ENCODE data around the gene FAM171A1.

Gene FAM171A1

GRCh38 chr10:15251791-15252380 lies 119.2 kb downstream of the FAM171A1 start:
- no peak for TF ChIP-seq JUND (IDR thresholded peaks at IDR 0.05; ENCODE audit: low read depth)
- no peak for DNase-seq (ENCODE audit: low read depth in 1 of 2, low spot score in 1 of 2)
- in situ Hi-C loops (cut with HindIII; ENCODE audit: low pct_unique_long_range_greater_than_20kb, low sequenced_read_pairs), result no loop called here

- DNase-seq (ENCODE audit: low read depth in 1 of 2, low spot score in 1 of 2), result no peak
- in situ Hi-C loops (cut with HindIII; ENCODE audit: low pct_unique_long_range_greater_than_20kb, low sequenced_read_pairs), result no loop called here
- TF ChIP-seq JUND (IDR thresholded peaks at IDR 0.05; ENCODE audit: low read depth), result no peak
Observed at GRCh38 chr10:15245530-15245929, 125.6 kb downstream of the FAM171A1 start.

- DNase-seq (ENCODE audit: low read depth in 1 of 2, low spot score in 1 of 2), result no peak
- in situ Hi-C loops (cut with HindIII; ENCODE audit: low pct_unique_long_range_greater_than_20kb, low sequenced_read_pairs), result no loop called here
- TF ChIP-seq JUND (IDR thresholded peaks at IDR 0.05; ENCODE audit: low read depth), result no peak
Observed at GRCh38 chr10:15244635-15245197, 126.4 kb downstream of the FAM171A1 start.

DNA sequence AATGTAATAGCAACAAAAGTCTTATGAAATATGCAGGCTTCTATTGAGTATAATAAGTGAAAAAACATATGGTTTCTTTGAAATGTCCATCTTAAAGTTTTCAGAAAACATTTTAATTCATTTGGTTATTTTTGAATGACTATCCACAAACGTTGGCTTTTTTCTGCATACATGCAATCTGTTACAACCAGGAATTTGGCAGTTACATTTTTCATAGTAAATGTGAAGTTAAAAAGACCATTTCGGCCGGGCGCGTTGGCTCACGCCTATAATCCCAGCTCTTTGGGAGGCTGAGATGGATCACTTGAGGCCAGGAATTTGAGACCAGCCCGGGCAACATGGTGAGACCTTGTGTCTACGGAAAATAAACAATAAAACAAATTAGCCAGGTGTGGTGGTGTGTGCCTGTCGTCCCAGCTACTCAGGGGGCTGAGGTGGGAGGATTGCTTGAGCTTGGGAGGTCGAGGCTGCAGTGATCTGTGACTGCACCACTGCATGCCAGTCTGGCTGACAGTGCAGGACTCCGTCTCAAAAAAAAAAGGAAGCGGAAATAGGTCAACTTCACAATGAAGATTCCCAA lies 128.7 kb downstream of the FAM171A1 start:
- in situ Hi-C loops (cut with HindIII; ENCODE audit: low pct_unique_long_range_greater_than_20kb, low sequenced_read_pairs), result no loop called here
- no peak for DNase-seq (ENCODE audit: low read depth in 1 of 2, low spot score in 1 of 2)
- no peak for TF ChIP-seq JUND (IDR thresholded peaks at IDR 0.05; ENCODE audit: low read depth)

DNA sequence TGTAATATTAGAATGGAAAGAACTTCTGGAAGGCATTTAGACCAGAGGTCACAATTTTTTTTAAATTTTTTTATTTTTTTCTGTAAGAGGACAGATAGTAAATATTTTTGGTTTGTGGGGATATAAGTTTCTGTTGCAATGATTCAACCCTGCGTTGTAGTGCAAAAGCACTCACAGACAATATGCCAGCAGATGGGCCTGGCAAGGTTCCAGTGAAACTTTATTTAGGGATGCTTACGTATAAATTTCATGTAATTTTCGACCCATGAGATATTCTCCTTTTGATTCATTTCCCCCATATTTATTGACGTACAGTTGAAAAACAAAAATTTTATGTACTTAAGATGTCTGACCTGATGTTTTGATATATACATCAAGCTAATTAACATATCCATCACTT lies 129.8 kb downstream of the FAM171A1 start:
- DNase-seq (ENCODE audit: low read depth in 1 of 2, low spot score in 1 of 2), result no peak
- no peak for TF ChIP-seq JUND (IDR thresholded peaks at IDR 0.05; ENCODE audit: low read depth)
- in situ Hi-C loops (cut with HindIII; ENCODE audit: low pct_unique_long_range_greater_than_20kb, low sequenced_read_pairs), result no loop called here

GRCh38 chr10:15238555-15239335 lies 132.3 kb downstream of the FAM171A1 start:
- DNase-seq (ENCODE audit: low read depth in 1 of 2, low spot score in 1 of 2), result no peak
- no peak for TF ChIP-seq JUND (IDR thresholded peaks at IDR 0.05; ENCODE audit: low read depth)
- in situ Hi-C loops (cut with HindIII; ENCODE audit: low pct_unique_long_range_greater_than_20kb, low sequenced_read_pairs), result no loop called here

GRCh38 chr10:15237351-15237750 lies 133.7 kb downstream of the FAM171A1 start:
- TF ChIP-seq JUND (IDR thresholded peaks at IDR 0.05; ENCODE audit: low read depth), result no peak
- in situ Hi-C loops (cut with HindIII; ENCODE audit: low pct_unique_long_range_greater_than_20kb, low sequenced_read_pairs), result no loop called here
- peak in 1 of 2 experiments; percentile 22 for DNase-seq (ENCODE audit: low read depth in 1 of 2, low spot score in 1 of 2)

GRCh38 chr10:15236340-15236739 lies 134.7 kb downstream of the FAM171A1 start:
- DNase-seq (ENCODE audit: low read depth in 1 of 2, low spot score in 1 of 2), result no peak
- no peak for TF ChIP-seq JUND (IDR thresholded peaks at IDR 0.05; ENCODE audit: low read depth)
- in situ Hi-C loops (cut with HindIII; ENCODE audit: low pct_unique_long_range_greater_than_20kb, low sequenced_read_pairs), result no loop called here

DNA sequence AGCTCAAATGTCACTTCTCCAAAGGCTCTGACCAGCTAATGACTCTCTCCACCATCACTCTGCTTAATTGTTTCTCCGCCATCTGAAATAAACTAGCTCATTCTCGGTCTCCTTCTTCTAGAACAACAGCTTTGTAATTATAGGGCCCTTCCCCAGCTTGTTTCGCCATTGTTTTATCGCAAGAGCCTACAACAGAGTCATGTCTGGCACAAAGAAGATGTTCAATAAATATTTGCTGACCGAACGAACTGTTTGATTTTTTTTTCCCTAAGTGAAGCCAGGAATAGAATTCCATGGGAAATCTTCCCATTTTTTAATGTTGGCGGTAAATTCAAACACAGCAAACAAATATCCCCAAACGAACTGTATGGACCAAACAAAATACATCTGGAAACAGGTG lies 138.8 kb downstream of the FAM171A1 start:
- no peak for DNase-seq (ENCODE audit: low read depth in 1 of 2, low spot score in 1 of 2)
- in situ Hi-C loops (cut with HindIII; ENCODE audit: low pct_unique_long_range_greater_than_20kb, low sequenced_read_pairs), result no loop called here
- TF ChIP-seq JUND (IDR thresholded peaks at IDR 0.05; ENCODE audit: low read depth), result no peak

- in situ Hi-C loops (cut with HindIII; ENCODE audit: low pct_unique_long_range_greater_than_20kb, low sequenced_read_pairs), result no loop called here
- no peak for DNase-seq (ENCODE audit: low read depth in 1 of 2, low spot score in 1 of 2)
- no peak for TF ChIP-seq JUND (IDR thresholded peaks at IDR 0.05; ENCODE audit: low read depth)
Observed at GRCh38 chr10:15231426-15231825, 139.7 kb downstream of the FAM171A1 start.

- no peak for DNase-seq (ENCODE audit: low read depth in 1 of 2, low spot score in 1 of 2)
- in situ Hi-C loops (cut with HindIII; ENCODE audit: low pct_unique_long_range_greater_than_20kb, low sequenced_read_pairs), result no loop called here
- TF ChIP-seq JUND (IDR thresholded peaks at IDR 0.05; ENCODE audit: low read depth), result no peak
Observed at GRCh38 chr10:15230257-15230656, 140.8 kb downstream of the FAM171A1 start.

- TF ChIP-seq JUND (IDR thresholded peaks at IDR 0.05; ENCODE audit: low read depth), result no peak
- no peak for DNase-seq (ENCODE audit: low read depth in 1 of 2, low spot score in 1 of 2)
- in situ Hi-C loops (cut with HindIII; ENCODE audit: low pct_unique_long_range_greater_than_20kb, low sequenced_read_pairs), result no loop called here
Observed at GRCh38 chr10:15229268-15229667, 141.8 kb downstream of the FAM171A1 start.

GRCh38 chr10:15228426-15228825 lies 142.7 kb downstream of the FAM171A1 start:
- no peak for TF ChIP-seq JUND (IDR thresholded peaks at IDR 0.05; ENCODE audit: low read depth)
- no peak for DNase-seq (ENCODE audit: low read depth in 1 of 2, low spot score in 1 of 2)
- in situ Hi-C loops (cut with HindIII; ENCODE audit: low pct_unique_long_range_greater_than_20kb, low sequenced_read_pairs), result no loop called here

Measured in T47D (cell line).